ACC112 (cell line): ENCODE data around the gene ACVR1.

ENCODE experiments used
- H2AFZ ChIP-seq: fragments of 200-600 bp; sonication (generic); one replicate; pipeline ENCODE4 v1.6.0; 2017; ENCODE audit warnings: antibody characterized with exemption, low read length; ENCODE audit not compliant: unreplicated experiment
- H3K27ac ChIP-seq: fragments of 200-600 bp; sonication (generic); 2 replicates; pipeline ENCODE4 v1.5.1; 2014; ENCODE audit warnings: low read depth, mild to moderate bottlenecking, antibody characterized with exemption, low read length, moderate library complexity
- H3K27me3 ChIP-seq: fragments of 200-600 bp; sonication (generic); 2 replicates; pipeline ENCODE4 v1.6.1; 2014; ENCODE audit warnings: mild to moderate bottlenecking, antibody characterized with exemption, low read length, moderate library complexity, mixed read lengths; ENCODE audit not compliant: insufficient read depth
- H3K36me3 ChIP-seq: fragments of 200-600 bp; sonication (generic); 2 replicates; pipeline ENCODE4 v1.6.1; 2016; ENCODE audit warnings: mild to moderate bottlenecking, antibody characterized with exemption, low read length, moderate library complexity, mixed read lengths; ENCODE audit not compliant: insufficient read depth
- H3K4me1 ChIP-seq: fragments of 200-600 bp; sonication (generic); one replicate; pipeline ENCODE4 v1.6.1; 2016; ENCODE audit warnings: low read length, mixed read lengths; ENCODE audit not compliant: insufficient read depth, unreplicated experiment, control insufficient read depth
- H3K4me3 ChIP-seq: fragments of 200-600 bp; sonication (generic); 2 replicates; pipeline ENCODE4 v1.5.1; 2014; ENCODE audit warnings: mild to moderate bottlenecking, low read depth, low read length
- H3K79me2 ChIP-seq: fragments of 200-600 bp; sonication (generic); one replicate; pipeline ENCODE4 v1.6.0; 2016; ENCODE audit warnings: low read length; ENCODE audit not compliant: control insufficient read depth, unreplicated experiment, insufficient read depth

ACVR1 gene

DNA sequence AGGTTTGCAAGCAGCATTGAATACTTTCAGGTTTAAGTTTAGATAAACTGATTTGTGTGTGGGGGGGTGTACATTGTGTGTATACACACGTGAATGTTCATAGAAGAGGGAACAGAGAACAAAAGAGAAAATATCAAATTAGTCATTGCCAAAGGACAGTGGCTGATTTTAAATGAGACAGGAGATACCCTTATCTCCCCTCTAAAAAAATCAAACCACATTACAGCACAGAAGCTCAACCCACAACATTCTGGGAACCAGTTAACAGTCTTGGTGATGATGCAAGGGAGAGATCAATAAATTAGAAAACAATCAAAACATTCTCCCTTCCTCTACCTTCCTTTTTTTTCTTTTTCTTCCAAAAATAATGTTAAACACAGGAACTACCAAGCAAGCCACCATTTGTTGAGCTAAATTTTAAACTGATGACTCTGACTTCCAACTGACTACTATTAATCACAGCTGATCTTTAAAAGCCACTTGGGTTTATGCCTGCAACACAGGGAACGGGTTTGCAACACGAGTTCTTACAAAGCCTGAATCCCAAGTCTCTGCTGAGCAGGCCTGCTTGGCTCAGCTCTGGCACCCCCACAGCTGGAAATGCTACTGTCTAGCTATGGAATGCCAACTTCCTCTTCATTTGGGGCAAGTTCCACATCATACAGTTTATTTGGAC is 128.3 kb downstream of the ACVR1 start:
- Histone ChIP-seq H3K27me3 (no peaks in the 10 kb centered on the region), H3K27ac (peak overlapping the region; percentile 43), H3K79me2 (no peaks in the 10 kb centered on the region), H2AFZ (no peak overlapping the region), H3K4me3 (no peak overlapping the region), H3K36me3 (0 out of 2 replicates have a peak, but pooled peaks cover 6% of the 10 kb centered on the region), H3K4me1 (peaks cover 27% of the 10 kb centered on the region)

DNA sequence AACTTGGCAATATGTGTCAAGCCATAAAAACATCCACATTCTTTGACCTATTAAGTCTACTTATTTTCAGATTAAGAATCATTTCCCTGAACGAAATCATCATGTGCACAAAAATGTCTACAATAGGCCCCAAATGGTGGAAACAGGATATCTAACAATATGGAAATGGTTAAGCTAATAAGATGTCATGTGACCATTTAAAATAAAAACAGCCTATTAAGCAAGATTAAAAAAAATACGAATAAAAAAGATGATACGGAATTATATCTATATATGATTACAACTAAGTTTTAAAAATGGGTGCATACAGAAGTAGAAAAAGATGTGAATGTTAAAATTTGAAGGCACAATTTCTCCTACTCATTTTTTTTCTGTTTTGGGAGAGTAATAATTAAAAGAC is 128.8 kb downstream of the ACVR1 start:
- Histone ChIP-seq H3K36me3 (0 out of 2 replicates have a peak, but pooled peaks cover 2% of the 10 kb centered on the region), H3K27ac (0 out of 2 replicates have a peak overlapping the region, but pooled peaks have one; percentile 43), H3K79me2 (no peaks in the 10 kb centered on the region), H2AFZ (no peak overlapping the region), H3K4me3 (no peak overlapping the region), H3K4me1 (peaks cover 27% of the 10 kb centered on the region), H3K27me3 (no peaks in the 10 kb centered on the region)

DNA sequence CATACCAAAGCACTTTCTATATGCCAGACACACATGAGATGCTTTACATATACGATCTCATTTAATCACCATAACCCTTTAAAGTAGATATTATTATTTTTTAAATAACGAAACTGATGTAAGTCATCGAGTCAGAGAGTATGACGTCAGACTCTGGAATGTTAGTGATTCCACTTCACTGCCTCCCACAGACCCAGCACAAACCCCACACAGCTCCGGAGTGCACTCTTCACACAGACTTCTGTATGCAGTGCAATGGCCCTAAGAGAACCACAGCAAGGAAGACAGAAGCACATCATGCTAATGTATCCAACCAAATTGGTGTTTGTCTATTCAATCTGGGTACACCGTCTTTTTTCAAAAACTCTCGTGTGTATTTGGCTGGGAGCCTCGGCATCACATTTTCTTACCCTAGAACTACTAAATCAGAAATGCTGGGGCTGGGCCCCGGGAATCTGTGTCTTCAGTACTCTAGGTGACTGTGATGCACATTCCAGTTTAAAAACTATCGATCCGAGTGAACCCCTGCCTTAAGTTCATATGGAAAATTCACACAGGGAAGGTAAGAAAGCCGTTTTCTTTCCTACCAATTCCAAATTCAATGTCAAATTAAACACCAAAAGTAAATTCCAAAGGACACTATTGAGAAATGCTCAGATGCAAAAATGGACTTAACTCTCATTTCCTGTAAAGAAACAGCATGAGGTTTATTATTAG is 129.7 kb downstream of the ACVR1 start:
- no peak overlapping the region for H3K27ac ChIP-seq
- peaks cover 27% of the 10 kb centered on the region for H3K4me1 ChIP-seq
- H2AFZ ChIP-seq: no peak overlapping the region
- no peaks in the 10 kb centered on the region for H3K79me2 ChIP-seq
- H3K36me3 ChIP-seq: no peaks in the 10 kb centered on the region
- no peaks in the 10 kb centered on the region for H3K27me3 ChIP-seq
- no peak overlapping the region for H3K4me3 ChIP-seq

DNA sequence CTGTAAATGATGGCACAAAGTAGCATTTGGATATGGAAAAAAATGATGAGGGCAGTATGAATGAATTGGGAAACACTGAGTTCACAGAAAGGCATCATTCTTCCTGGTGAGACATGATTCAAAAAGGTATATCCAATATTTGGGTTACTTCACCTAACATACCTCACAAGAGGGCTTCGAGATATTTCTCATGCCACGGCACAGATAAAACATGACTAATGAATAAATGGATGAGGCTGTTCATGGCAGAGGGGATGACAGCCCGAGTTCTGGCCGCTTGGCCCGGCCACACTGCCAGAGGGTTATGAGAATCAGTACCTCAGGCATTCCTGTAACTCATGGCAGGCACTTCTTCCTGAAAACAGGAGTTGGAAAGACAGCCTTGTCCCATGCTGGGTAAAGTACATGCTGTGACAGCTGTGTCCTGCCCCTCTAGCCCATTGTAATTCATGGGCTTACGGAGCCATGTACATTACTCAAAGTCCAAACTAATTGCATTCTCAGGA is 131.5 kb downstream of the ACVR1 start:
- Histone ChIP-seq H3K36me3 (no peaks in the 10 kb centered on the region), H2AFZ (no peak overlapping the region), H3K27ac (no peak overlapping the region), H3K27me3 (no peaks in the 10 kb centered on the region), H3K79me2 (no peaks in the 10 kb centered on the region), H3K4me3 (no peak overlapping the region), H3K4me1 (peaks cover 27% of the 10 kb centered on the region)

DNA sequence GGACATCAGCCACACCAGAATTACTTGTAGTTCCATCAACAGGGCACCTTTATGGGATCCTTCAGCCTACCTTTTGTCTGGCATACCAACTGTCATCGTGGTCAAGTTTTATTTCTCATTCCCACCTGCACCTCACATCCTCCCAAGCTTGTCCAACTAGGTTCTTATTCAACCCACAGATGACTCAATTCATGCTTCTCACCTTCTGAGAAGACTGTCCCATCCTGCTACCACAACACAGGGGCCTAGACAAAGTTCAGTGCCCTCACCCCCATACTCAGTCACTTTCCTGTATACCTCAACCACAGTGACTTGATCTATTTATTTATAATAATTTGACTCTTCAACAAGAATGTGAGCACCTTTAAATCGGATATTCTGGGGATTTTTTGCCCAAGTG is 133.1 kb downstream of the ACVR1 start:
- H3K27ac ChIP-seq: no peak overlapping the region
- H3K27me3 ChIP-seq: no peaks in the 10 kb centered on the region
- no peak overlapping the region for H3K4me3 ChIP-seq
- H3K4me1 ChIP-seq: peaks cover 14% of the 10 kb centered on the region
- H3K36me3 ChIP-seq: peaks cover under 1% of the 10 kb centered on the region; the same call in 1 of the 2 replicates
- H3K79me2 ChIP-seq: no peaks in the 10 kb centered on the region
- H2AFZ ChIP-seq: no peak overlapping the region

DNA sequence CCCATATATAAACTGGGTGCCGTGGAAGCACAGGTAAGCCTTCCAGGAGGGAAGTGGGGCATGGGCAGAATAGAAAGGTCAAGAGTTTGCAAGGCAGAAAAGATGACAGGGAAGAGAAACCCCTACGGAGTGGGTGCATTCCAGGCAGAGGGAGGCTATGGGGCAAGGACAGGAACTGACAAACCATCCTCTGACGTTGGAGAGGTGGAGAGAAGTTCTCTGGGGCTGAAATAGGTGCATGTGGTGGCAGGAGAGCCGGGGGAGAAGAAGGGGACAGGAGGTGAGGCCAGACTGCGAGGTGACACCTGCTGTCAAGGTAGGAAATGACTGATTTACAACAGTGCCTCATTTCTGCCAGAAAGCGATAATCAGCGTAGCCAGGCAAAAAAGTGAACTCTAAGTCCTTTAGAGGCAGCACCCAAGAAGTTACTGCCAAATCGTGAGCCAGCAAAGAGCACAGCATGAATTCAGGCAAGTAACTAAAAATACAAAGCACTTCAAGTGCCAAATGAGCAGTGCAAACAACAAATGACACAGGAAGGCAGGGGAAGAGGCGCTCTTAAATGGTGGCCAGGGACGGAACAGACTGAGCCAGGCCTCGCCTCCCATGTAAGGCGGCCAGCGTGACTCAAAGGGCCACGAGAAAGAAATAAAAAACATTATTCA is 134.2 kb downstream of the ACVR1 start:
- peaks cover 4% of the 10 kb centered on the region for H3K4me1 ChIP-seq
- H3K27ac ChIP-seq: no peak overlapping the region
- no peak overlapping the region for H2AFZ ChIP-seq
- no peaks in the 10 kb centered on the region for H3K79me2 ChIP-seq
- H3K4me3 ChIP-seq: no peak overlapping the region
- H3K27me3 ChIP-seq: no peaks in the 10 kb centered on the region
- H3K36me3 ChIP-seq: peaks cover 11% of the 10 kb centered on the region

DNA sequence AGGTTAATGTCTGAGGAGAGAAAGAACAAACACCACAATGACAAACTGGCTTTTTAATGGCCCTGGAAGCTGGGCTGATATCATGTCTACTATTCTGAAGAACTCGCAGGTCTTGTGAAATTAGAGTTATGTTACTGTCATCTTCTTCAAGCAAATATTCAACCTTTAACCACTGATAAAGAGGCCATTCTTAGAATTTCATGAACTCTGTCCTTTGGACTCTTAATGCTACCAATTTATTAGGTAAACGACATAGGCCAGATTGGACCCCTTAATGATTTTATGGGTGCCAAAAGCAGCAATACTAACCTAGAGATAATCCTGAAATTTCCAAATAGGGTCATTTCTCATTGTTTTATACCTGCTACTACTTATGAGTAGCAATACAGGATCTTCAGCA is 138.5 kb downstream of the ACVR1 start:
- no peaks in the 10 kb centered on the region for H3K79me2 ChIP-seq
- H3K36me3 ChIP-seq: peaks cover 22% of the 10 kb centered on the region
- no peak overlapping the region for H3K27ac ChIP-seq
- no peaks in the 10 kb centered on the region for H3K4me1 ChIP-seq
- no peak overlapping the region for H2AFZ ChIP-seq
- H3K27me3 ChIP-seq: no peaks in the 10 kb centered on the region
- H3K4me3 ChIP-seq: no peak overlapping the region

DNA sequence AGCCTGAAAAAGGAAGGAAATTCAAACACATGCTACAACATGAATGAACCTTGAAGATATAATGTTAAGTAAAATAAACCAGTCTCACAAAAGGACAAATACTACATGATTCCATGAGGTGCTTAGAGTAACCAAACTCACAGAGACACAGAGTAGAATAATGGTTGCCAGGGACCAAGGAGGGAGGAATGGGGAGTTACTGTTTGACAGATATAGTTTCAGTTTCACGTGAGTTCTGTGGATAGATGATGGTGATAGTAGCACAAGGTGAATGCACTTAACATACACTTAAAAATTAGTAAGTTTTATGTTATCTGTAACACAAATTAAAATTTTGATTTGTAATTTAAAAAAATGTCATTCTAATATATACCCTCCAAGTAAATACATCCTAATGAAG is 140.6 kb downstream of the ACVR1 start:
- Histone ChIP-seq H2AFZ (no peak overlapping the region), H3K27me3 (no peaks in the 10 kb centered on the region), H3K79me2 (no peaks in the 10 kb centered on the region), H3K4me1 (no peaks in the 10 kb centered on the region), H3K36me3 (peaks cover 28% of the 10 kb centered on the region), H3K27ac (no peak overlapping the region), H3K4me3 (no peak overlapping the region)

DNA sequence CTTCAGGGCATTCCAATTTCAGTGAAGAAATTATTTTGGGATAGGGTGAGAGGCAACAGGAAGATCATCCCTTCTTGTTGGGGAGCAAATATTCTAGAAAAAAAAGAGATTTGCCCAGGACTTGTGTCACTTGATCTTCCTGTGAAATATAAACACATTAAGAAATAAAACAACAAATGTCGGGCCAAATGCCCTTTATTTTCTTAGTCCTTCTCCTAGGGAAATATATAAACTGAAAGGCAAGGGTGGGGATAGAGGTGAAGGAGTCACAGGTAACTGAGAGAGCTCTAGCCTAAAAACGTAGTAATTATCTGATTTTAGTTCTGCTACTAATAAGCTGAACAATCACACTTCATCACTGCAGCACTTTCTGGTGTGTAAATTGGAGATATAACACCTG is 142.9 kb downstream of the ACVR1 start:
- H3K4me3 ChIP-seq: no peak overlapping the region
- peaks cover 41% of the 10 kb centered on the region for H3K36me3 ChIP-seq
- no peaks in the 10 kb centered on the region for H3K79me2 ChIP-seq
- H3K4me1 ChIP-seq: no peaks in the 10 kb centered on the region
- no peak overlapping the region for H2AFZ ChIP-seq
- no peaks in the 10 kb centered on the region for H3K27me3 ChIP-seq
- H3K27ac ChIP-seq: no peak overlapping the region

DNA sequence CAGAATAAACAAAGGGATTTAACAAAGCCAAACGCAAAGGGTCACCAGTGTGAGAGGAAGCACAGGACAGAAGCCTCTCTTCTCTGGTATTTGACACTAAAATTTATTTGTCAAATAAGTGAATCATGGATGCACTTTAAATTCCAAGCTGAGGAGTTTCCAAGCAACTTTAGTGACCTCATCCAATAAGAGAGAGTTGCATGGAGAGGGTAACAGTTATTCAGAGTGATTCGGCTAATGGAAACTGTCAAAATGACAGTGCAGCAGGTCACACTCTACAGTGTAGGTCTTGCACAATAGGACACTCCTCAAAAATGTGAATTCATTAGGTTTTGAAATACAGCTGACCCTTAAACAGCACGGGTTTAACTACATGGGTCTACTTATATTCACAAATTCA is 143.5 kb downstream of the ACVR1 start:
- Histone ChIP-seq H3K27ac (no peak overlapping the region), H2AFZ (no peak overlapping the region), H3K4me3 (no peak overlapping the region), H3K36me3 (peaks cover 37% of the 10 kb centered on the region), H3K79me2 (no peaks in the 10 kb centered on the region), H3K27me3 (no peaks in the 10 kb centered on the region), H3K4me1 (no peaks in the 10 kb centered on the region)
